ENCODE measurements around the gene MAGI2. TPM values are rescaled to one million over a fixed set of nuclear protein-coding genes. Genes with fewer than 3 reads are reported as not detected.

The MAGI2 gene
- total RNA-seq, 1 donor, result 18.8 TPM

DNA sequence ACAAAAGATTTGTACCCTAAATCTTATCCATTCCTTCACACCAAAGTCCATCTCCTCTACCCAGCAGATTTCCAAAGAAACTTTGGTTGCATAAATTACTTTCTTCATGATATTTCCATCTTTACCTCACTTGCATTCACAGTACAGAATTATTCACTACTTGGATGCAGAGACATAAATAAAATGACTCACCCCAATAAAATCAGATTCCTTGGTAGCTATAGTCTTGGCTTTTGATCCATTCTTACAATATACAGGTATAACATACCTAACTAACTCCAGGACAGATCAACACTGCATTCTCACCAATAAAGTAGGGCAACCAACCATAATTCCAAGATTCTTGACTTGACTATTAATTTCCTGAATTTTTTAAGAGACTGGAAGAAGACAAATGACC, 815.1 kb downstream of the MAGI2 start:
- Histone ChIP-seq H3K27ac (ENCODE audit: low read depth, low read length) (no peak overlapping the region), H3K4me3 (ENCODE audit: insufficient read depth, low read length) (no peak overlapping the region), H4K20me1 (ENCODE audit: insufficient read depth, low read length) (no peaks in the 10 kb centered on the region), H3K4me1 (ENCODE audit: insufficient read depth, low read length) (no peaks in the 10 kb centered on the region), H3K9me3 (ENCODE audit: low read depth, low read length) (no peaks in the 10 kb centered on the region), H2AFZ (ENCODE audit: low read length) (no peak overlapping the region), H3K27me3 (ENCODE audit: insufficient read depth, low read length) (no peaks in the 10 kb centered on the region), H3K79me2 (ENCODE audit: insufficient read depth, low read length) (no peaks in the 10 kb centered on the region), H3K4me2 (ENCODE audit: insufficient read depth, low read length) (no peak overlapping the region), H3K36me3 (ENCODE audit: insufficient read depth, low read length) (no peaks in the 10 kb centered on the region)
- TF ChIP-seq, protein P1, sequence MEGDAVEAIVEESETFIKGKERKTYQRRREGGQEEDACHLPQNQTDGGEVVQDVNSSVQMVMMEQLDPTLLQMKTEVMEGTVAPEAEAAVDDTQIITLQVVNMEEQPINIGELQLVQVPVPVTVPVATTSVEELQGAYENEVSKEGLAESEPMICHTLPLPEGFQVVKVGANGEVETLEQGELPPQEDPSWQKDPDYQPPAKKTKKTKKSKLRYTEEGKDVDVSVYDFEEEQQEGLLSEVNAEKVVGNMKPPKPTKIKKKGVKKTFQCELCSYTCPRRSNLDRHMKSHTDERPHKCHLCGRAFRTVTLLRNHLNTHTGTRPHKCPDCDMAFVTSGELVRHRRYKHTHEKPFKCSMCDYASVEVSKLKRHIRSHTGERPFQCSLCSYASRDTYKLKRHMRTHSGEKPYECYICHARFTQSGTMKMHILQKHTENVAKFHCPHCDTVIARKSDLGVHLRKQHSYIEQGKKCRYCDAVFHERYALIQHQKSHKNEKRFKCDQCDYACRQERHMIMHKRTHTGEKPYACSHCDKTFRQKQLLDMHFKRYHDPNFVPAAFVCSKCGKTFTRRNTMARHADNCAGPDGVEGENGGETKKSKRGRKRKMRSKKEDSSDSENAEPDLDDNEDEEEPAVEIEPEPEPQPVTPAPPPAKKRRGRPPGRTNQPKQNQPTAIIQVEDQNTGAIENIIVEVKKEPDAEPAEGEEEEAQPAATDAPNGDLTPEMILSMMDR (IDR thresholded peaks at IDR 0.05; ENCODE audit: extremely low read depth, low read depth, low read length), result no peak
- no peak for DNase-seq (ENCODE audit: insufficient read length, low spot score, missing footprints)

DNA sequence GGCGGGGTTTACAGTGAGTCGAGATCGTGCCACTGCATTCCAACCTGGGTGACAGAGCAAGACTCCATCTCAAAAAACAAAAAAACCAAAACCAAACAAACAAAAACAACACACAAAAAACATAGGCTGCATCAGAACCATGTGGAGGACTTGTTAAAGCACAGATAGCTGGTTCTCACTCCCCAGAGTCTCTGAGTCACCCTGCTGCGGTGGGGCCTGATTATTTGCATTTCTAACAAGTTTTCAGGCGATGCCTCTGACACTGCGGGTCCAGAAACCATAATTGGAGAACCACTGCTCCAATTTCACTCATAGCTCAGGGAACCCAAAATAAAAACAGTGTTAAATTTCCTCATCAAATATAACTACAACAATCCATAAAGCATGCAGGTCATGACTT, 816.7 kb downstream of the MAGI2 start:
- Histone ChIP-seq H3K27me3 (ENCODE audit: insufficient read depth, low read length) (no peaks in the 10 kb centered on the region), H2AFZ (ENCODE audit: low read length) (no peak overlapping the region), H3K4me3 (ENCODE audit: insufficient read depth, low read length) (no peak overlapping the region), H3K27ac (ENCODE audit: low read depth, low read length) (no peak overlapping the region), H3K4me1 (ENCODE audit: insufficient read depth, low read length) (no peaks in the 10 kb centered on the region), H3K9me3 (ENCODE audit: low read depth, low read length) (no peaks in the 10 kb centered on the region), H3K4me2 (ENCODE audit: insufficient read depth, low read length) (no peak overlapping the region), H3K79me2 (ENCODE audit: insufficient read depth, low read length) (no peaks in the 10 kb centered on the region), H4K20me1 (ENCODE audit: insufficient read depth, low read length) (no peaks in the 10 kb centered on the region), H3K36me3 (ENCODE audit: insufficient read depth, low read length) (no peaks in the 10 kb centered on the region)
- TF ChIP-seq, protein P1 (IDR thresholded peaks at IDR 0.05; ENCODE audit: extremely low read depth, low read depth, low read length), result no peak
- no peak for DNase-seq (ENCODE audit: insufficient read length, low spot score, missing footprints)

DNA sequence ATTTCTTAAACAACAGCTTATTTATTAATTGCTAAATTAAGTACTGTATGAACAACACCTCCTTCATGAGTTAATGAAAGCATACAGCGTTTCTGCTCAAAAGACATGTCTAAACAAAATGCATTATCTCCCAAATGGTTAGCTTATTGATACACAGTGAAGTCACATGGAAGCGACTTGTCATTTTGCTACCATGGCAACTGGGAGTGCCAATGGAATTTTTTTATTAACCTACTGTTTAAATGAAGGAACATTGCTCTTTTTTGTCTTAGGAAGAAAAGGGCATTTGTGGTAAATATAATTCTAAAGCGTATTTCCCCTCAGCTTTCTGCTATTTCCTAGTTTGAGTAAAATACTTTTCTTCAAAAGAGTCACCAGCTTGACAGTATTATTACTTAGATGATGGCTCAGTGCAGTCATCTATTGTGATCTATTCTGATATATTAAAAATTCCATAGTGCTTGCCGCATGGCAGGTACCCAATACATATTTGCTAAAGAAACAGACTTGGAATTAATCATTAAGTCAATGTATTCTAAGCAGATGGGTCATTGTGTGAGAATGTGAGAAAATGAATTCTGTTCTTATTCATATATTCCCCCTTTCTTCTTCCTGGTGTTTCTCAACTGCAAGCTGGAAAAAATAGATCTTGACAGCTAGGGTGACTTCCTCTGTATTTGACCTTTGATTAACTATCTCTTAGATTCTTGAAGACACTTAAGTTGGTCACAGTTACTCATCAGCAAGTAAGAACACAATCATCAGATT, 818.3 kb downstream of the MAGI2 start:
- H3K4me1 ChIP-seq (ENCODE audit: insufficient read depth, low read length), result no peaks in the 10 kb centered on the region
- no peak overlapping the region for H3K4me2 ChIP-seq (ENCODE audit: insufficient read depth, low read length)
- H3K4me3 ChIP-seq (ENCODE audit: insufficient read depth, low read length), result no peak overlapping the region
- H3K36me3 ChIP-seq (ENCODE audit: insufficient read depth, low read length), result no peaks in the 10 kb centered on the region
- no peaks in the 10 kb centered on the region for H3K79me2 ChIP-seq (ENCODE audit: insufficient read depth, low read length)
- DNase-seq (ENCODE audit: insufficient read length, low spot score, missing footprints), result no peak
- H3K27me3 ChIP-seq (ENCODE audit: insufficient read depth, low read length), result no peaks in the 10 kb centered on the region
- H3K27ac ChIP-seq (ENCODE audit: low read depth, low read length), result no peak overlapping the region
- TF ChIP-seq, protein P1 (IDR thresholded peaks at IDR 0.05; ENCODE audit: extremely low read depth, low read depth, low read length), result no peak
- H3K9me3 ChIP-seq (ENCODE audit: low read depth, low read length), result no peaks in the 10 kb centered on the region
- H4K20me1 ChIP-seq (ENCODE audit: insufficient read depth, low read length), result no peaks in the 10 kb centered on the region
- H2AFZ ChIP-seq (ENCODE audit: low read length), result no peak overlapping the region

DNA sequence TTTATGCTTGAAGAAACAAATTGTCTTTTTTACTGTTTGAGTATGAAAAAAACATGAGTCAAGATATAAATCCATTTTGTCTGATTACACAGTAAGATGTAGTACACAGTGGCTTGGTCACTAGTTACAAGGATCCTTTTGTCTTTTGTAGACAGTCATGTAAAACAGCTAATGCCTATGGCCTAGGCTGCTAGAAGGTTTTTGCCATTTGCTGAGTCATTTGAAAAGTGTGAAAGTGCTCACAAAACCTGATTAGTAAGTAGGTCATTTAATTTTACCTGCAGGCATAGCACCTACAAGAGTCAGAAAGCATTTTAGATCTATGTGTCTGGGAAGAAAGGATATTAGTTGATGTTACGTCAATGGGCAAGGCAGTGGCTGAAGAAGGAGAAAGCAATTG, 819.4 kb downstream of the MAGI2 start:
- H3K27ac ChIP-seq (ENCODE audit: low read depth, low read length), result no peak overlapping the region
- DNase-seq (ENCODE audit: insufficient read length, low spot score, missing footprints), result no peak

More for the DNA sequence above, 819.4 kb downstream of the MAGI2 start:
- H3K36me3 ChIP-seq (ENCODE audit: insufficient read depth, low read length), result no peaks in the 10 kb centered on the region
- no peaks in the 10 kb centered on the region for H3K79me2 ChIP-seq (ENCODE audit: insufficient read depth, low read length)
- no peaks in the 10 kb centered on the region for H3K9me3 ChIP-seq (ENCODE audit: low read depth, low read length)
- no peaks in the 10 kb centered on the region for H3K4me1 ChIP-seq (ENCODE audit: insufficient read depth, low read length)
- no peaks in the 10 kb centered on the region for H3K27me3 ChIP-seq (ENCODE audit: insufficient read depth, low read length)
- H3K4me3 ChIP-seq (ENCODE audit: insufficient read depth, low read length), result no peak overlapping the region
- TF ChIP-seq, protein P1 (IDR thresholded peaks at IDR 0.05; ENCODE audit: extremely low read depth, low read depth, low read length), result no peak
- no peak overlapping the region for H3K4me2 ChIP-seq (ENCODE audit: insufficient read depth, low read length)
- H2AFZ ChIP-seq (ENCODE audit: low read length), result no peak overlapping the region
- H4K20me1 ChIP-seq (ENCODE audit: insufficient read depth, low read length), result no peaks in the 10 kb centered on the region

All from osteoblast (primary cell).